GM19351 (cell line): Measurements from ENCODE around the gene FIP1L1.
"Not testable (repeated sequence)": the region's sequence is repeated elsewhere in the genome, so short reads cannot be mapped to it uniquely, and the experiment has no call there.

Source experiments
- ATAC-seq: cut with Tn5 transposase; IDR thresholded peaks from one replicate; pipeline ENCODE4 v1.9.1; 2021; ENCODE audit warnings: mild to moderate bottlenecking, moderate library complexity; ENCODE audit not compliant: unreplicated experiment

Gene FIP1L1

DNA sequence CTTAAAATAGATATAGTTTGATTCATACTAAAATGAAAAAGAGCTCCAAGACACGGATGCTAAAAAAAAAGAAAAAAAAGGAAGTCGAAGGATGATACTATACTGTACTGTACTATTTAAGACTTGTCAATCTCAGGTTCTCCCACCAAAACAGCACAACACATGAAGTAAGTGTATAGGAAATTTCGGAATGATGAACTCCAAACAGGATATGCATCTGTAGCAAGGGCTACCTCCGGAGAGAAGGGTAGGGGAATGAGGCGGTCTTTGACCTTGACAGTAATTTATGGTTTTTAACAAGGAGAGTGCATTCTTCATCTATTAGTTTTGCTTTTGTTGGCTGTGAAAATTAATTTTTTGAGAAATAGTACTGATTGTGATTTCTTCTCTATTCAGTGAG is 541 bp upstream of the FIP1L1 start:
- no peak for ATAC-seq

DNA sequence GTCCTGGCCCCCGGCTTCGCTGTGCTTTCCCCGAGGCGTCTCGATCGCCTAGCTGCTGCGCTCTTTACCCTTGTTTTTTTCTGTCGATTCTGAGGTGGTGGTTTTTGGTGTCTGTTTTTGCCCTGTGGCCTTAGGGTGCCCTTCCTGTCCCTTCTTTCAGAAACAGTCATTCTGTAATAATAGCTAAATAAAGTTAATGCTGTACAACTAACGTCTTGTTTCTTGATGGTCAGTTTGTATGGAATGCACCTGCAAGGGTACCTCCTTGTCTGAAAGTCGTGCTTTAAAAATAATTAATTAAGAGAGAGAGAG is 686 bp downstream of the FIP1L1 start:
- no peak for ATAC-seq

DNA sequence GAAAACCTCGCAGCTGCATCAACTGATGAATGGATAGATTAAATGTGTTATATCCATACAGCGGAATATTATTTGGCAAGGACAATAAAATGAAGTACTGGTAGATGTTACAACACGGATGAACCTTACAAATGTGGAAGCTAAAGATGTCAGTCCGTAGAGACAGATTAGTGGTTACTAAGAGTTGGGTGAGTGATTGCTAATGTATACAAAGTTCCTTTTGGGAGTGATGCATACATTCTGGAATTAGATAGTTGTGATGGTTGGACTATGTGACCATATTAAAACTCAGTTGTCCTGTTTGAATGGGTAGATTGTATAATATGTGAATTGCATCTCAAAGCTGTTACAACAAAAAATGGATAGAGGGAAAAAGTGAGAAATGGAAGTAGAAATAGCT is 2.8 kb downstream of the FIP1L1 start:
- ATAC-seq: no peak

DNA sequence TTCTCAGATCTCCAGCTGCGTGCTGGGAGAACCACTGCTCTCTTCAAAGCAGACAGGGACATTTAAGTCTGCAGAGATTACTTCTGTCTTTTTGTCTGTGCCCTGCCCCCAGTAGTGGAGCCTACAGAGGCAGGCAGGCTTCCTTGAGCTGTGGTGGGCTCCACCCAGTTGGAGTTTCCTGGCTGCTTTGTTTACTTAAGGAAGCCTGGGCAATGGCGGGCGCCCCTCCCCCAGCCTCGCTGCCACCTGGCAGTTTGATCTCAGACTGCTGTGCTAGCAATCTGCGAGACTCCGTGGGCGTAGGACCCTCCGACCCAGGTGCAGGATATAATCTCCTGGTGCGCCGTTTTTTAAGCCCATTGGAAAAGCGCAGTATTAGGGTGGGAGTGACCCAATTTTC is 32.0 kb downstream of the FIP1L1 start:
- not testable (repeated sequence) for ATAC-seq

DNA sequence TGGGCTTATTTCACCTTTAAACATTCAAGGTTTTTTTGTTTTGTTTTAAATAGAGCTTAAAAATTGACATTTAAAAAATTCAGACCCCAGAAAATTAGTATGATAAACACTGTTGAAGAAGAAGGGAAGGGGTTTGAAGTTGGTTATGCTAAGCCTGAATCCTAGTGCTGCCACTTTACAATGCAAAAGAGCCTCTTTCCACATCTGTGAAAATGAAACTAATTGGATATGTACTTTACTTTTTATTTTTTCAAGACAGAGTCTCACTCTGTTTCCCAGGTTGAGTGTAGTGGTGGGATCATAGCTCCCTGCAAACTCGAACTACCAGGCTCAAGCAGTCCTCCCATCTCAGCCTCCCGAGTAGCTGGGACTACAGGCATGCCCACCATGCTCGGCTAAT is 41.8 kb downstream of the FIP1L1 start:
- no peak for ATAC-seq

DNA sequence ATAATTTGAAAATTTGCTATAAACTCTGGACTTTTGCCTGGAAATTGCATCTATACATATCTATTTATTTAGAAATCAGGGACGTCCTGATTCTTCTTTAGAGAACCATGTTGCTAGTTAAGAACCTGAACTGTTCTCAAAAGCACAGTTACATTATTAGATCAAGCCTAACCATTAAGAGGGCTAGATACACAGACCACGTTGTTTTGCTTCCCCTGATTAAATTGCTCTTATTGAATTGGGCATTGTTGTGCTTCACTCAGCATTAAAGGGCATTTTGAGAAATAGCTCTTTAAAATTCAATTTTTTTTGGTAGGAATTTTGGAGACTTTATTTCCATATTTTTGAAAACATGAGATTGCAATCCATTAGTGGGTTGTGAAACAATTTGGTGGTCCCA is 44.4 kb downstream of the FIP1L1 start:
- ATAC-seq: no peak

DNA sequence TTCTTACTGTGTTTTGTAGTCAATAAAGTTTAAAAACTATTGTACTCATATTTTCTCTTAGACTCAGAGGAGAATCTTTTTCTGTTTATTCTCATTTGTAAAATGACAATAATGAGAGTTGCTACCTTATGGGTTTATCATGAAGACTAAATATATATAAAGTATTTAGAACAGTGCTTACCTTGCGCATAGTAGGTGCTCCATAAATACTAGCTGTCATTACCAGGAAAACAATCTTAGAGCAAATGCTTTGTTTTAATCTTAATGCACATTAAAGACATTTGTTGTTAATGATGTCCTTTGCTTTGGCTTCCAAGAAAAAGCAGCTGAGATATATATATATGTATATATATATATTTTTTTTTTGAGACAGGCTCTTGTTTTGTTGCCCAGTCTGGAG is 44.9 kb downstream of the FIP1L1 start:
- ATAC-seq: no peak

DNA sequence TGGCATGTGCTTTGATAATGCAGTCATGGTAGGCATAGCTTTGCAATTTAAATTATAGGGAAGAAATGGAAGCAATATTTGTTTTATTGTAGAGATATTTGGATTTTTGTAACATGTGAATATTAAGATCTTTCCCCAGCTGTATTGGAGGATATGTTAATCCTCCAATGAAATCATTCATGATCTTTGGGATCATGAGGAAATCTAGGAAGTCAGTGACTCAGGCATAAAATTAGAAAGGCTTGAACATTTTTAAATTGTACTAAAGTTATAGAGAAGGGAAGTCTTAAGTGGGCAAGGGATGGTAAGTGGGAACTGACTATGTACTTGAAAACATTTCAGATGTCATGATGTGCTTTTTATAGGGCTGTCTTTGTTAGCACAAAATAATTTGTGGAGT is 46.8 kb downstream of the FIP1L1 start:
- no peak for ATAC-seq

DNA sequence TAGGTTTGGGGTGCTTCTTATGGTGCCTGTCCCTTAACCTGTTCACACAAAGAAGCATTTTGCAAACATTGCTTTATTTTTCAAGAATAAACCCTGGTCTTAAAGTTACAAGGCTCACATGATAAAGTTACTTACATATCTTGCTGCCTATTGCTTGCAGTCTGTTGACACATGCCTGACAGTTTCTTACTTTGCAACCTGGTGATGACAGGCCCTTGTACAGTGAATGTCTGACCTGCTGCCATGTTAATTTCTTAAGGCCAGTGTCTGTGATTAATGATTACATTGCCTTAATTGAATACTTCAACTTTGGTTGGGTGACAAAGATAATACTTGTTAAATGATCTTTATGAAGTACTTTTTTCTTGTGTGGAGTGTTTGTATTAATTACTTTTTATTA is 49.9 kb downstream of the FIP1L1 start:
- ATAC-seq: no peak

DNA sequence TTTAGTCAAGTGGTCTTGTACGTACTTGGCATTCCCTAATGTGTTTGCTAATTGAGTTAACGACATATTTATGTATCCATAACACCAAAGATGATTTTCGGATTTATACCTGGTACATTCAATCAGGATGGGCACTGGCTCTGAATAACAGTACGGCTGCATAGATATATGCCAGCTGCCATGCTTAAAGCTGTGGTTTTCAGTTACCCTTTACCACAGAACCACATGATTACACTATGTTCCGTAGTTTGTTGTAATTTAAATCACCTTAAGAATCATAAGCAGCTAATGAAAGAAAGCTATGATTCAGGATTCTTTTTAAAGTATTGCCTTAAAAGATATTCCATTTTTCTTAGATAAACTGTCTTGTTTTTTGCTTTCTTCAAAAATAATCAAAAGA is 53.6 kb downstream of the FIP1L1 start:
- ATAC-seq: no peak

DNA sequence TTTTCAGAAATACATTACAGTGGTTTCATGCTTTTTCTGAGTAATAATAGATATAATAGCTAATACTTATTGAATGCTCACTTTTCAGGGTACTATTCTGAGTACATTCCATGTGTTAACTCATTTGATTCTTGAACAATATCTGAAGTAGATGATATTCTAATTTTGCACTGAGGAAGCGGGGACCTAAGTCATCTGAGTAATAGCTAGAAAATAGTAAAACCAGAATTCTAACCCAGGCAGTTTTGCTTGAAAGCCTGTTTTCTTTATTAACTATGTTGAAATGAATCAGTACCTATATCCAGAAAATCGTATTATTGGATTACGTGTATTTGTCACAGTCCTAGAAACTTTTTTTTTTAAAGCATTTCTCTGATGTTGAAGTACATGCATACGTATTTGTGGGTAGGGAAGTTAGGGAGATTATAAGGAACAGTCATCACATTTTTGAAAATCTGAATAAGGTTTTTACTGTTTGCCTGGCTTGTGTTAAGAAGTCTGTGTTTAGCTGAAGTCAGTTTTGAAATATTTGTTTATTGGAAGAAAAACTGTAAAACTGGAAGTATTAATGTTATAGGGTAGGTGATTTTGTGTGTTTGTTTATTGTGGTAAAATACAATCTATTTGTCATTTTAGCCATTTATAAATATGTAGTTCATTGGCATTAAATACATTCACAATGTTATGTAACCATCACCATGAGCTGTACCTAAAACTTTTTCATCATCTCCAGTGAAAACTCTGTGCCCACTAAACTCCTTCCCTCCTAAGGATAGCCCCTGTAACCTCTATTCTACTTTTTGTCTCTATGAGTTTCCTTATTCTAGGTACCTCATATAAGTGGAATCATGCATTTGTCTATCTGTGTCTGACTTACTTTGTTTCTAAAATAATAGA is 55.3 kb downstream of the FIP1L1 start:
- ATAC-seq: peak; percentile 85

DNA sequence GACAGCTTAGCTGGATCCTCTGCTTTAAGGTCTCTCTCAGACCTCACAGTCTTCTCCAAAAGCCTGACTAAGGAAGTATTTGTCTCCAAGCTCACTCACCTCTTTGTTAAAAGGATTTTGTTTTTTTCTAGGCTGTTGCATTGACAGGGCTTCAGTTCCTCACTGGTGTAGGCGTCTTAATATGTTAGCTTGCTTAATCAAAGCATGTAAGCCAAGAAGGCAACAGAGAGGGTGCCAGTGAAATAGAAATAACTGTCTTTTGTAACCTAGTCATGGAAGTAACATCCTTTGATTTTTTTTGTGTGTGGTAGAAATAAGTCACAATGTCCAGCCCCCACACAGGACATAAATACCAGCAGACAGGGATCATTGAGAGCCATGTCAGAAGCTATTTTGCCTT is 58.8 kb downstream of the FIP1L1 start:
- no peak for ATAC-seq

DNA sequence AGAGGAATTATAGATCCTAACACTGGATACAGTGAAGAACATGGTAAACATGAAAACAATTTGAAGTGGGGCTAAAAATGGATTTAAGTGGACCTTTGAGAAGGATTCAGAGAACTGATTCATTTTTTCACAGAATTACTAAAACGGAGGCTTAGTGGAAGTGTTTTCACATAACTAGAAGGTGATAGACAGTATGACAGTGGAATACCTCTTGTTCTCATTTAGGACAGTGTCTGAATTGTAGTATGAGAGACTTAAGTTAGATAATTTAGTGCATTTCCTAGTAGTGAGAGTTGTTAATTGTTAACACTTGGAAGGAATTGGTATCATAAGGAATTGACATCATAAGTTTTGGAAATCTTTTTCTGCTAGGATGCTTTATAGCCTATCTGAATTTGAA is 64.1 kb downstream of the FIP1L1 start:
- ATAC-seq: no peak

DNA sequence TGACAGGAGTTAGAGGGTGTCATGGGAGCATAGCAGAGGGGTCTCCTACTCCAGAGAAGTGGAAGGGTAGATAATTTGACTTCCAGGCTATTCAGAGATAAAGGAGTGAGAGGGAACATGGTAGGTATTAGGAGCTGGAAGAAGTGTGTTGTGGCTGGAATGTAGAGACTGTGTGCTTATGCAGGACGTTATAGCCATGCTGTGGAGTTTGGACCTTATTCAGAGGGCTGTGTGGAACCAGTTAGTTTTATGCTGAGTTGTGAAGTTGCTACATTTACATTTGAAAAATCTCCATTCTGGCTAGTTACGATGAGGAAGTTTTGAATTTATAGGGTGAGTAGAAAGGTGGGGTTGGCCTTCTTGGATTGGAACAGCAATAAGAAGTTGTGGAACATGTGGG is 67.5 kb downstream of the FIP1L1 start:
- ATAC-seq: no peak

DNA sequence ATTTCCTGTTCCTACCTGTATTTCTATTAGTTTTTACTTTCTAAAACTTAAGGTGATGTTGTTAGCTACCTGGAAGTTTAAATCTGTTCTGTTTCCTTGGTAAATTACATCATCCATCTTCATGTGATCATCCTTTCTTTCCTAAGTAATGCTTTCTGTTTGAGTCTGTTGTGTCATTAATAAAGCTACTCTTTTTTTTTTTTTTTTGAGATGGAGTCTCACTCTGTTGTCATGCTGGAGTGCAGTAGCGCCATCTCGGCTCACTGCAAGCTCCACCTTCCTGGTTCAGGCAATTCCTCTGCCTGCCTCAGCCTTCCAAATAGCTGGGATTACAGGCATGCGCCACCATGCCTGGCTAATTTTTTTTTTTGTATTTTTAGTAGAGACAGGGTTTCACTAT is 73.3 kb downstream of the FIP1L1 start:
- ATAC-seq: no peak

DNA sequence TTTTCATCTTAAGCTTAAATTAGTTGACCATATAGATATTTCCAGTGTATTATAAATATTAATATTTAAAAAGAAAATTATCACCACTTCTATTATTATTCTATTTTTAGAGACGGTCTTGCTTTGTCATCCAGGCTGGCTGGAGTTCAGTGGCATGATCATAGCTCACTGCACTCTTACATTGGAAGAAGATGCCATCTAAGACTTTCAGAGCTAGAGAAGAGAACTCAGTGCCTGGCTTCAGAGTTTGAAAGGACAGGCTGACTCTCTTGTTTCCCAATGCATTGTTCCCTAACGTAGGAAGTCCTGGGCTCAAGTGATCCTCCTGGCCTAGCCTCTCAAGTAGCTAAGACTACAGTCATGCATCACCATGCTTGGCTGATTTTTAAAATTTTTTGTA is 75.9 kb downstream of the FIP1L1 start:
- ATAC-seq: no peak

DNA sequence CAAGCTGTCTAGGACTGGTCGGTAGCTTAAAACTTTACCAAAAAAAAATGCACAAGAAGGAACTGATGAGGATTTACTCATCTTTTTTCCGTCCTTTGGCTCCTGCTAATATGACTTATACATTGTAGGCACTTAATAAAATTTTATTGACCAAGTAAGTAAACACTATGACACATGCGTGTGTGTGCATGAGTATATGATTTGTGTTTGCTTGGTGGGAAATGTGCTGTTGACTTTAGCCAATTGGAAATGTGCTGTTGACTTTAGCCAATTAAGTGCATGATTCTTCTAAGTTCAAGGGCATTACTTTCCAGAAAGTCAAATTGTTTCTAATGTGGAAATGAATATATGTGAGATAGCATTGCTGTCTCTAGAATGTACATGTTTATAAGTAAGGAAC is 78.3 kb downstream of the FIP1L1 start:
- no peak for ATAC-seq

DNA sequence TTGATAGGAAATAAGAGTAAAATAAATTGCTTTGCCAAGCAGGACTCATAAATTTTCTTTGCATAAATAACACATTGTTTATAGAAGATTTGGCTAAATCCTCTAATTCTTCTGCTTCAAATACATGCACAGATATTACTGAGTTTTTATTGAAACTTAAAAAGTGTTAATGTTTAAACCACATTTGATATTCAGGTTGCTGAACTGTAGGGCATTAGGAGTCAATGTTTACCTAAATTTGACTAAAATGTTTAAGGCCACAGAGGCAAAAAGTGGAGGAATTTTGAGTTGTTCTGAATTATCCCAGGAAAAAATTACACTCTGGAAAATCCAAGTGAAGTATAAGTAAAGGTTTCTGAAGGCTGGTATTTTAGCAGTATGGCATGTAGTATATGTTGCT is 78.7 kb downstream of the FIP1L1 start:
- ATAC-seq: no peak

DNA sequence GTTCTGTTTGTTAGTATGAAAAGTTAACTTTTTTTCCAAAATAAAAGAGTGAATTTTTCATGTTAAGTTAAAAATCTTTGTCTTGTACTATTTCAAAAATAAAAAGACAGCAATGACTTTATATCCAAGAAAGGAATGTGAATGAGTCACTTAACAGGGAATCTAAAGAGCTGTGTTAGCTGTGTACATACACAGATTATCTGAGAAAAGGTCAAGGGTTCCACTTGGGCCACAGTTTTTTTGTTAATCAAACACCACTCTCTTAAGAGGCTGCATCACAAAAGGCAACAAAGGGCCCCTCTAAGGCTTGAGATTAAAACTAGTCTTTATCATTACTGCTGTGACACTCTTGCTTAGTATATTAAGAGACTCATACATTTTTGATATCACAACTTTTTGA is 82.1 kb downstream of the FIP1L1 start:
- ATAC-seq: no peak

DNA sequence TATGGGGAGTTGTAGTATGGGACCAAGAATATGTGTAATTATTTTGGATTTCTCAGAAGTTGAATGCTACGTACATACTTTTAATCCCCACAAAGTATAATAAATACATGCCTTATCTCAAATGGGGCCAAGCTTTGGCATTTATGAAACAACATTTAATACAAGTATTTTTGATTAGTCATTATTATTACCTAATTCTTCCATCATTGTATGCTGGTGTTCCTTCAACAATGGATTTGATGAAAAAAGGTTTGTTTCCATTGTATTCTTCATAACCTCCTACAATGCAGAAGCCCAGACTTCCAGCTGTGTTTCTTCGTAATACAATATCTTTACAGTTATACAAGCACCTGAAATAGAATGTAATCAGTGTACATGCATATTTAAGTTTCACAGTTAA is 83.8 kb downstream of the FIP1L1 start:
- ATAC-seq: no peak

DNA sequence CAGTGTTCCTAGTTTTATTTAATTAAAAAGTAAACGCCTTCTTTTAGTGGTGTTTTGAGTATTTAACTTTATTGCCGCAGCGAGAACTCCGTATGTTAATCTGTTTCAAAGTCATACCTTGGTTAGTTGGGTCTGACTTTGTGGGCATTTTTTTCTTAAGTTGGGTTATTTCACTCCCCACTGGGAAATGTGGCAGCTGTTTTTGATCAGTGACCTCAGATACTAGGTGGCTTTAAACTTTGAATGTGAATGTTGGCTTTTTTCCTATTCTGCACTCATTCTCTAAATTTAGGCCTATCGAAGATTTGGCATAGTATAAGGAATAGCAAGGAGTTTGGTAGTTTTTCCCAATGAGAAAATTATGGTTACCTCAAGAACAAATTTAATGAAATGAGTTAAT is 85.9 kb downstream of the FIP1L1 start:
- ATAC-seq: no peak

DNA sequence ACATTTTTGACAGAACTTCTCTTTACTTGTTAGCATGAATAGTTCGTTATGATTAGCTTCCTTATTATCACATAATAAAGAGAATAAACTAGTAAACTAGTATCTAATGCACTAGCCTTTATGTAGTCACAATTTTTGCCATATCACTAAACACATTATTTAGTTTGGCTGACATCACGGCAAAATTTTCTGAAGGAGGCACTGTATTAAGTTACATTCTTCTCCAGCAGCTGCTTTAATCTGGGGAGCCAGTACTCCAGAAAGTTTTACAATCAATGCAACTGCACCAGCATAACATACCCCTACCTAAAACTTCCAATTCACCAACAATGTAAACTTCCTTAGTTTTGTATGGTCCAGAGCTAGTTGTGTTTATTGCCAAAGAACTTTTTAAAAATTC is 87.8 kb downstream of the FIP1L1 start:
- ATAC-seq: no peak

DNA sequence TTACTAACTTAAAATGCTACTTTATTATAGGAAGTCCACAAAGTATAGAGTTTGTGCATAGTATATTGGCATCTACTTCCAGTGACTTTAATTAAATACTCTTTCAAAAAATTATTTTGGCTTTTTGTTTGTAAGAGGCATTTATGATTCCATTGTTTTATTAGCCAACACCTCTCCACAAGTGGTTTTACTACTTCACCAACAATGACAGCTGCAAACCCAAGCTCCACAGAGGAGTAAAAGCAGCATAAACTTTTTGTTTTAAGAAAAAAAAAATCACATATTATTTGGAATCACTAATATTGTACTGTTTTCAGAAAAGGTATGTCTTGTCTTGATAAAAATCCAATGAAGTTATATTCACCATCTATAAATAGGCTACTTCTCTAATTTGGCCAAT is 88.5 kb downstream of the FIP1L1 start:
- no peak for ATAC-seq
